Trophoblast cell (in vitro differentiated cells and primary cell): ENCODE results near the gene NAV3.

ENCODE experiments used
- DNase-seq, 2 donors: peaks; one replicate each; pipeline ENCODE4 v3.0.0-alpha.2; 2016
- H2AFZ ChIP-seq: 2 replicates; pipeline ENCODE4 v1.6.1; 2013; ENCODE audit warnings: low read length, moderate library complexity, mild to moderate bottlenecking; ENCODE audit not compliant: insufficient read depth, poor library complexity
- H2AK5ac ChIP-seq: 2 replicates; pipeline ENCODE4 v1.6.1; 2013; ENCODE audit warnings: mild to moderate bottlenecking, low read length
- H2BK120ac ChIP-seq: 2 replicates; pipeline ENCODE4 v1.6.1; 2013; ENCODE audit warnings: low read length, mild to moderate bottlenecking, moderate library complexity; ENCODE audit not compliant: insufficient read depth, poor library complexity
- H2BK12ac ChIP-seq: 2 replicates; pipeline ENCODE4 v1.6.1; 2013; ENCODE audit warnings: mild to moderate bottlenecking, low read length, moderate library complexity
- H2BK5ac ChIP-seq: 2 replicates; pipeline ENCODE4 v1.6.1; 2013; ENCODE audit warnings: low read length, low read depth, moderate library complexity, mild to moderate bottlenecking; ENCODE audit not compliant: poor library complexity
- H3K14ac ChIP-seq: 2 replicates; pipeline ENCODE4 v1.6.1; 2013; ENCODE audit warnings: mild to moderate bottlenecking, low read length
- H3K18ac ChIP-seq: 2 replicates; pipeline ENCODE4 v1.6.1; 2013; ENCODE audit warnings: mild to moderate bottlenecking, low read length
- H3K23ac ChIP-seq: 2 replicates; pipeline ENCODE4 v1.6.1; 2013; ENCODE audit warnings: low read length
- H3K27ac ChIP-seq: 2 replicates; pipeline ENCODE4 v1.5.1; 2013; ENCODE audit warnings: low read depth, mild to moderate bottlenecking, inconsistent platforms, low read length, moderate library complexity
- H3K27me3 ChIP-seq: 2 replicates; pipeline ENCODE4 v1.6.1; 2013; ENCODE audit warnings: inconsistent platforms, mild to moderate bottlenecking, low read length, moderate library complexity; ENCODE audit not compliant: insufficient read depth
- H3K36me3 ChIP-seq, 2 experiments: 1 replicate in 1 of 2; 2 replicates in 1 of 2; pipeline ENCODE4 v1.6.1; 2013; ENCODE audit warnings: low read length in 2 of 2, mild to moderate bottlenecking in 2 of 2, moderate library complexity in 1 of 2; ENCODE audit not compliant: insufficient read depth in 2 of 2, control insufficient read depth in 1 of 2
- H3K4ac ChIP-seq: 2 replicates; pipeline ENCODE4 v1.6.1; 2013; ENCODE audit warnings: low read depth, mild to moderate bottlenecking, low read length, moderate library complexity
- H3K4me1 ChIP-seq, 2 experiments: 1 replicate in 1 of 2; 2 replicates in 1 of 2; pipeline ENCODE4 v1.6.1; 2013; ENCODE audit warnings: low read length in 2 of 2, mild to moderate bottlenecking in 2 of 2, moderate library complexity in 1 of 2; ENCODE audit not compliant: insufficient read depth in 2 of 2, control insufficient read depth in 1 of 2
- H3K4me2 ChIP-seq: 2 replicates; pipeline ENCODE4 v1.6.1; 2013; ENCODE audit warnings: inconsistent platforms, mild to moderate bottlenecking, low read length, moderate library complexity
- H3K4me3 ChIP-seq: 2 replicates; pipeline ENCODE4 v1.5.1; 2013; ENCODE audit warnings: mild to moderate bottlenecking, low read depth, low read length, inconsistent platforms
- H3K79me1 ChIP-seq: one replicate; pipeline ENCODE4 v1.6.1; 2013; ENCODE audit warnings: low read length
- H3K79me2 ChIP-seq: 2 replicates; pipeline ENCODE4 v1.6.1; 2013; ENCODE audit warnings: low read length, mild to moderate bottlenecking; ENCODE audit not compliant: control insufficient read depth, insufficient read depth, poor library complexity
- H3K9ac ChIP-seq: 2 replicates; pipeline ENCODE4 v1.6.1; 2013; ENCODE audit warnings: mild to moderate bottlenecking, low read length
- H3K9me3 ChIP-seq: 2 replicates; pipeline ENCODE4 v1.6.1; 2013; ENCODE audit warnings: low read depth, mild to moderate bottlenecking, control low read depth, inconsistent platforms, low read length; ENCODE audit not compliant: insufficient read depth
- H4K12ac ChIP-seq: 2 replicates; pipeline ENCODE4 v1.6.1; 2013; ENCODE audit warnings: low read depth, mild to moderate bottlenecking, low read length, moderate library complexity
- H4K8ac ChIP-seq: 2 replicates; pipeline ENCODE4 v1.6.1; 2013; ENCODE audit warnings: low read depth, mild to moderate bottlenecking, low read length, moderate library complexity
- H4K91ac ChIP-seq: one replicate; pipeline ENCODE4 v1.6.1; 2013; ENCODE audit warnings: low read depth, mild to moderate bottlenecking, low read length, moderate library complexity
- WGBS: extraction: QIAGEN DNeasy Blood & Tissue Kit; methylation state at CpG from one replicate; pipeline ENCODE4 v1.1.7; 2013; ENCODE audit warnings: missing lambda C conversion rate; ENCODE audit not compliant: insufficient read length, insufficient coverage; ENCODE audit errors: extremely low coverage; 5-methylcytosine and 5-hydroxymethylcytosine counted together

The NAV3 gene

DNA sequence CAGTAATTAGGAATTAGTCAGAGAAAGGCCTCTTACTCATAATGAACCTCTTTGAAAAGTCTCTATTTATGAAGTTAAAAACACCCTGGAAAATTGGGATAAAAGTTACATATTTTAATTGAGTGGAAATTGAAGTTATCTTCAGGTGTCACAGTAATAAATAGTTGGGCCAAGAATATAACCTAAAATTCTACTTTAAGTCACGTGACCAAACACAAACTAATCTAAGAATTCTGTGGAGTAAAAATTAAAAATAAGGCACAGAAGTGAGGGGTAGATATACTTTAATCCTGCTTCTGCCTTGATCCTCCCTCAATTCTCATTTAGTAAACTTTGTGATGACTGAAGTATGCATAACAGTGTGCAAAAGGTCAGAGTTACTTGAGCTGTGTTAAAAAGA, 226.4 kb downstream of the NAV3 start:
- H3K4me3 ChIP-seq: no peak overlapping the region
- no peak overlapping the region for H2AFZ ChIP-seq
- no peak overlapping the region for H4K12ac ChIP-seq
- no peak overlapping the region for H2BK5ac ChIP-seq
- no peak overlapping the region for H3K9ac ChIP-seq
- no peak overlapping the region for H4K8ac ChIP-seq
- no CpG with 5 or more reads among the region's 1 CpG for WGBS
- no peaks in the 10 kb centered on the region for H3K79me1 ChIP-seq
- no peak overlapping the region for H3K18ac ChIP-seq
- H2BK120ac ChIP-seq: no peak overlapping the region
- H2BK12ac ChIP-seq: no peak overlapping the region
- no peak overlapping the region for H4K91ac ChIP-seq
- H3K36me3 ChIP-seq: no peaks in the 10 kb centered on the region
- H3K27ac ChIP-seq: no peak overlapping the region
- H3K14ac ChIP-seq: no peak overlapping the region
- no peak overlapping the region for H3K23ac ChIP-seq
- DNase-seq: no peak
- no peaks in the 10 kb centered on the region for H3K4me1 ChIP-seq
- H2AK5ac ChIP-seq: no peak overlapping the region
- no peaks in the 10 kb centered on the region for H3K9me3 ChIP-seq
- H3K4ac ChIP-seq: no peak overlapping the region
- H3K4me2 ChIP-seq: no peak overlapping the region
- H3K27me3 ChIP-seq: no peaks in the 10 kb centered on the region
- H3K79me2 ChIP-seq: no peaks in the 10 kb centered on the region

DNA sequence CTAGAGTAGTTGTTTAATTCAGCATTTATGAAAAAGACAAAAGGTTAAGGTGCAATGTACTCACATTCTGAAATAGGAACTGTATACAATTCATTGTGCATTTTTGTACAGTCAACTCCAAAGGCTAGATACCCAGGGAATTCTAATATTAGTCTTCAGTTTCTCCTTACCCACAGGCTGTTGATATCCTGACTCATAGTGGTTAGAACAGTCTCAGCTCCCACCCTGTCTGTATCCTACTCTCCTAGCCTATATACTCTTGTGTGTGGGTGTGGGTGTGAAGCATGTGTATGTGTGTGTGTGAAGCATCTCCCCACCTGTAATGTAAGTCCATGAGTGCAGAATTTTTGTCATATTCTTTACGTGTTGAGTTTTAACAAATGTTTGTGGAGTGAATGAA, 229.5 kb downstream of the NAV3 start:
- no peak overlapping the region for H2AFZ ChIP-seq
- H2BK120ac ChIP-seq: no peak overlapping the region
- H3K4me1 ChIP-seq: no peaks in the 10 kb centered on the region
- no peak overlapping the region for H4K12ac ChIP-seq
- H3K36me3 ChIP-seq: no peaks in the 10 kb centered on the region
- no peak overlapping the region for H4K91ac ChIP-seq
- H3K79me1 ChIP-seq: no peaks in the 10 kb centered on the region
- no peak overlapping the region for H3K9ac ChIP-seq
- no CpG with 5 or more reads among the region's 1 CpG for WGBS
- no peak overlapping the region for H3K18ac ChIP-seq
- no peak overlapping the region for H4K8ac ChIP-seq
- H3K4ac ChIP-seq: no peak overlapping the region
- no peak overlapping the region for H3K23ac ChIP-seq
- H2AK5ac ChIP-seq: no peak overlapping the region
- no peaks in the 10 kb centered on the region for H3K27me3 ChIP-seq
- no peak overlapping the region for H2BK12ac ChIP-seq
- no peak for DNase-seq
- no peak overlapping the region for H2BK5ac ChIP-seq
- no peak overlapping the region for H3K14ac ChIP-seq
- no peaks in the 10 kb centered on the region for H3K79me2 ChIP-seq
- no peaks in the 10 kb centered on the region for H3K9me3 ChIP-seq
- H3K4me2 ChIP-seq: no peak overlapping the region
- no peak overlapping the region for H3K4me3 ChIP-seq
- H3K27ac ChIP-seq: no peak overlapping the region

DNA sequence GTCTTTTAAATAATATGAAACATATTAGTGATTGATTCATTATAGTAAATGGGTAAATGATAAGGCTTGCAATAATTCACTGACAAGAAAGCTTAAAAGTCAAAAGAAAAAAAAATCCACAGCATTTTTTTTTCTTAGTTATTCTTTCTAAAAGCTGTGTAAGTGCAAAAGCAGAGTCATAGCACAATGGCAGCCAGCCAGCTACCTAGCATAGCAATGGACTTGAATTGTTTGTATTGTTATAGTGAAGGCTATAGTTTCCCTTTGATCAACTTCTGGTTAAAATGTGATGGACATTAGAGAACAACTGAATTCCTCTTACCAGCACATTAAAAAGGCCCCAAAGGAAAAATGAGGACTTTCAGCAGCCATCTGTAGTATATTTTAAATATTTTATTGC, 232.1 kb downstream of the NAV3 start:
- Histone ChIP-seq H3K27me3 (no peaks in the 10 kb centered on the region), H3K4me1 (no peaks in the 10 kb centered on the region), H3K4me2 (no peak overlapping the region), H4K12ac (no peak overlapping the region), H3K18ac (no peak overlapping the region), H3K79me1 (no peaks in the 10 kb centered on the region), H3K27ac (no peak overlapping the region), H4K91ac (no peak overlapping the region), H2BK12ac (no peak overlapping the region), H3K9me3 (no peaks in the 10 kb centered on the region), H2BK5ac (no peak overlapping the region), H3K23ac (no peak overlapping the region), H4K8ac (no peak overlapping the region), H3K9ac (no peak overlapping the region), H3K14ac (no peak overlapping the region), H3K4me3 (no peak overlapping the region), H2AFZ (no peak overlapping the region), H3K36me3 (no peaks in the 10 kb centered on the region), H3K4ac (no peak overlapping the region), H3K79me2 (no peaks in the 10 kb centered on the region), H2BK120ac (no peak overlapping the region), H2AK5ac (no peak overlapping the region)
- DNase-seq: no peak

DNA sequence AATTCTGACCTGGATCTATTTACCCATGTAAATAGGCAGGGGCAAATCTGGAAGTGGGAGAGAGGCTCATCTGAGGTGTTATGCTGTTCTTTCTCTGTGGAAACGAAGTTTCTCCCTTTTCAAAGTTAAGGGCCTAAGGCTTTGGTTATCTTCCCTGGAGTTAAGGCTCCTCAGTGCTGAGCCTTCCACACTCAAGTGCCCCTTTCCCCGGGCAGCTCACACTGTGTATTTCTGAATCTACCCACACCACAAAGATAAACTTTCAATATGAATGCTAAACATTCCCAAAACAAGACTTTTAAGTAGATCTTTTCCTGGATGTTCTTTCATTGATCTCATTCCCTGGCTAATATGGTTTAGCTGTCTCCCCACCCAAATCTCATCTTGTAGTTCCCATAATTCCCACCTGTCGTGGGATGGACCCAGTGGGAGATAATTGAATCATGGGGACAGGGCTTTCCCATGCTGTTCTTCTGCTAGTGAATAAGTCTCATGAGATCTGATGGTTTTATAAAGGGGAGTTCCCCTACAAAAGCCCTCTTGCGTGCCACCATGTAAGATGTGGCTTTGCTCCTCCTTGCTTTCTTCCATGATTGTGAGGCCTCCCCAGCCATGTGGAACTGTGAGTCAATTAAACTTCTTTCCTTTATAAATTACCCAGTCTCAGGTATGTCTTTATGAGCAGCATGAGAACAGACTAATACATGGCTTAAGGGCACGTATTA, 251.1 kb downstream of the NAV3 start:
- H4K91ac ChIP-seq: no peak overlapping the region

More for the DNA sequence above, 251.1 kb downstream of the NAV3 start:
- no CpG with 5 or more reads among the region's 5 CpGs for WGBS
- Histone ChIP-seq H2BK12ac (no peak overlapping the region), H3K4ac (no peak overlapping the region), H2AK5ac (no peak overlapping the region), H3K14ac (no peak overlapping the region), H3K27ac (no peak overlapping the region), H4K12ac (no peak overlapping the region), H3K27me3 (no peaks in the 10 kb centered on the region), H4K8ac (no peak overlapping the region), H3K79me1 (no peaks in the 10 kb centered on the region), H3K36me3 (no peaks in the 10 kb centered on the region), H3K4me1 (no peaks in the 10 kb centered on the region), H2BK5ac (no peak overlapping the region), H3K18ac (no peak overlapping the region), H3K23ac (no peak overlapping the region), H3K9ac (no peak overlapping the region), H3K79me2 (no peaks in the 10 kb centered on the region), H2AFZ (no peak overlapping the region), H3K4me3 (no peak overlapping the region), H3K9me3 (no peaks in the 10 kb centered on the region), H3K4me2 (no peak overlapping the region), H2BK120ac (no peak overlapping the region)
- DNase-seq: no peak
